IMR-90 (cell line): ENCODE data around the gene SLC8A1. TPM values are rescaled to one million over a fixed set of nuclear protein-coding genes. Genes with fewer than 3 reads are reported as not detected.

ENCODE experiments used
- ATAC-seq: fragments of 200-7000 bp; cut with Tn5 transposase; 2 replicates; pipeline ENCODE4 v1.9.1; 2020; ENCODE audit warnings: low read depth, mild to moderate bottlenecking, moderate library complexity
- BruUV-seq: library from RNA; stranded (reverse); fragments of 400-500 nt; replicated peaks from 2 replicates; lab custom pipeline; 2021; lab: Mats Ljungman, UMichigan
- CTCF ChIA-PET: fragments of 300-600 bp; formaldehyde crosslinking; extraction: SDS; loops from one replicate; lab custom pipeline; 2021; ENCODE audit warnings: antibody characterized with exemption; lab: Yijun Ruan, JAX
- POLR2A ChIA-PET: fragments of 300-600 bp; sonication (Branson Sonifier 250); formaldehyde crosslinking; loops from one replicate; lab custom pipeline; 2022; ENCODE audit warnings: antibody characterized with exemption; ENCODE audit not compliant: unreplicated experiment; lab: Charles Lee
- DNase-seq: peaks from one replicate; pipeline ENCODE4 v3.0.0; 2013
- H2AFZ ChIP-seq: replicated peaks from 2 replicates; pipeline ENCODE3; 2013; ENCODE audit warnings: low read length, mild to moderate bottlenecking; ENCODE audit not compliant: poor library complexity
- H2AK5ac ChIP-seq: 2 replicates; pipeline ENCODE4 v1.6.1; 2013; ENCODE audit warnings: low read depth, low read length, inconsistent platforms
- H2AK9ac ChIP-seq: replicated peaks from 2 replicates; pipeline ENCODE3; 2013; ENCODE audit warnings: mild to moderate bottlenecking, low read depth, low read length, moderate library complexity; ENCODE audit not compliant: poor library complexity
- H2BK120ac ChIP-seq: 2 replicates; pipeline ENCODE4 v1.6.1; 2013; ENCODE audit warnings: low read depth, low read length, inconsistent platforms
- H2BK15ac ChIP-seq: 3 replicates; pipeline ENCODE4 v1.6.1; 2013; ENCODE audit warnings: low read depth, low read length, inconsistent platforms
- H2BK20ac ChIP-seq: 2 replicates; pipeline ENCODE4 v1.6.1; 2013; ENCODE audit warnings: low read depth, mild to moderate bottlenecking, inconsistent platforms, low read length, moderate library complexity
- H2BK5ac ChIP-seq: 2 replicates; pipeline ENCODE4 v1.6.1; 2013; ENCODE audit warnings: mild to moderate bottlenecking, low read depth, low read length, inconsistent platforms; ENCODE audit not compliant: poor library complexity, severe bottlenecking
- H3K14ac ChIP-seq: replicated peaks from 2 replicates; pipeline ENCODE4 v1.6.1; 2013; ENCODE audit warnings: low read depth, low read length, inconsistent platforms
- H3K18ac ChIP-seq: 2 replicates; pipeline ENCODE4 v1.6.1; 2013; ENCODE audit warnings: low read depth, low read length, control low read depth
- H3K23ac ChIP-seq: 2 replicates; pipeline ENCODE4 v1.6.1; 2013; ENCODE audit warnings: low read depth, low read length, inconsistent platforms
- H3K27ac ChIP-seq: 2 replicates; pipeline ENCODE4 v1.5.1; 2013; ENCODE audit warnings: mild to moderate bottlenecking, control low read depth, low read length; ENCODE audit not compliant: insufficient read depth
- H3K27me3 ChIP-seq: 2 replicates; pipeline ENCODE4 v1.6.1; 2013; ENCODE audit warnings: low read length; ENCODE audit not compliant: control insufficient read depth, insufficient read depth
- H3K36me3 ChIP-seq: 2 replicates; pipeline ENCODE4 v1.6.1; 2013; ENCODE audit warnings: low read length, mixed read lengths; ENCODE audit not compliant: control insufficient read depth, insufficient read depth
- H3K4ac ChIP-seq: 2 replicates; pipeline ENCODE4 v1.6.1; 2013; ENCODE audit warnings: low read depth, low read length, inconsistent platforms
- H3K4me1 ChIP-seq: 2 replicates; pipeline ENCODE4 v1.6.1; 2013; ENCODE audit warnings: low read length, mixed read lengths; ENCODE audit not compliant: control insufficient read depth, insufficient read depth
- H3K4me2 ChIP-seq: 2 replicates; pipeline ENCODE4 v1.6.1; 2013; ENCODE audit warnings: low read depth, mild to moderate bottlenecking, control low read depth, low read length, moderate library complexity
- H3K4me3 ChIP-seq: 2 replicates; pipeline ENCODE4 v1.5.1; 2013; ENCODE audit warnings: low read depth, mild to moderate bottlenecking, control low read depth, low read length, moderate library complexity; ENCODE audit not compliant: insufficient read depth
- H3K56ac ChIP-seq: 2 replicates; pipeline ENCODE4 v1.6.1; 2013; ENCODE audit warnings: low read length, inconsistent platforms; ENCODE audit not compliant: insufficient read depth; ENCODE audit errors: extremely low read depth
- H3K79me1 ChIP-seq, 2 experiments: 2 replicates each; pipeline ENCODE4 v1.6.1; 2013; ENCODE audit warnings: low read length in 2 of 2, inconsistent platforms in 1 of 2, low read depth in 1 of 2
- H3K9ac ChIP-seq: 2 replicates; pipeline ENCODE4 v1.6.1; 2013; ENCODE audit warnings: low read depth, low read length, control low read depth
- H3K9me1 ChIP-seq: 2 replicates; pipeline ENCODE4 v1.6.1; 2013; ENCODE audit warnings: low read length, inconsistent platforms; ENCODE audit not compliant: insufficient read depth
- H3K9me3 ChIP-seq: 2 replicates; pipeline ENCODE4 v1.6.1; 2013; ENCODE audit warnings: low read length; ENCODE audit not compliant: control insufficient read depth, insufficient read depth
- H4K20me1 ChIP-seq: 2 replicates; pipeline ENCODE4 v1.6.1; 2013; ENCODE audit warnings: low read length, inconsistent platforms; ENCODE audit not compliant: insufficient read depth
- H4K5ac ChIP-seq: 2 replicates; pipeline ENCODE4 v1.6.1; 2013; ENCODE audit warnings: mild to moderate bottlenecking, low read depth, low read length, control low read depth
- H4K8ac ChIP-seq, 2 experiments: 2 replicates each; pipeline ENCODE4 v1.6.1; 2013; ENCODE audit warnings: low read depth in 2 of 2, low read length in 2 of 2, control low read depth in 1 of 2, inconsistent platforms in 1 of 2
- H4K91ac ChIP-seq: 2 replicates; pipeline ENCODE4 v1.6.1; 2013; ENCODE audit warnings: low read depth, low read length, inconsistent platforms; ENCODE audit not compliant: insufficient read depth
- BHLHE40 ChIP-seq: fragments of 150-350 bp; IDR thresholded peaks from 2 replicates; pipeline ENCODE4 v1.6.1; 2016; ENCODE audit warnings: mild to moderate bottlenecking, low read depth, low read length
- CEBPB ChIP-seq: IDR thresholded peaks from 2 replicates; pipeline ENCODE4 v1.6.1; 2012; ENCODE audit warnings: low read depth, low read length, improper control_type of control experiment
- CHD1 ChIP-seq: IDR thresholded peaks from 2 replicates; pipeline ENCODE4 v1.6.1; 2012; ENCODE audit warnings: low read depth, low read length, improper control_type of control experiment
- FOS ChIP-seq: fragments of 150-350 bp; IDR thresholded peaks from 2 replicates; pipeline ENCODE4 v1.6.1; 2016; ENCODE audit warnings: low read depth, low read length
- MAFK ChIP-seq: IDR thresholded peaks from 2 replicates; pipeline ENCODE4 v1.6.1; 2012; ENCODE audit warnings: low read depth, low read length, improper control_type of control experiment
- MAZ ChIP-seq: IDR thresholded peaks from 2 replicates; pipeline ENCODE4 v1.6.1; 2012; ENCODE audit warnings: low read depth, mild to moderate bottlenecking, low read length, improper control_type of control experiment, moderate library complexity, borderline replicate concordance
- MXI1 ChIP-seq: IDR thresholded peaks from 2 replicates; pipeline ENCODE4 v1.6.1; 2012; ENCODE audit warnings: low read depth, mild to moderate bottlenecking, low read length, moderate library complexity, borderline replicate concordance
- NFE2L2 ChIP-seq: fragments of 150-350 bp; IDR thresholded peaks from 2 replicates; pipeline ENCODE4 v1.6.1; 2016; ENCODE audit warnings: low read depth, mild to moderate bottlenecking, low read length
- POLR2A ChIP-seq: IDR thresholded peaks from 2 replicates; pipeline ENCODE4 v1.6.1; 2012; ENCODE audit warnings: mild to moderate bottlenecking, low read depth, low read length
- RAD21 ChIP-seq: IDR thresholded peaks from 2 replicates; pipeline ENCODE4 v1.6.1; 2012; ENCODE audit warnings: low read length, improper control_type of control experiment
- RCOR1 ChIP-seq: IDR thresholded peaks from 2 replicates; pipeline ENCODE4 v1.6.1; 2012; ENCODE audit warnings: mild to moderate bottlenecking, low read length, improper control_type of control experiment; ENCODE audit not compliant: insufficient replicate concordance
- SMC3 ChIP-seq: fragments of 150-350 bp; IDR thresholded peaks from 2 replicates; pipeline ENCODE4 v1.6.1; 2016; ENCODE audit warnings: low read depth, mild to moderate bottlenecking, antibody characterized with exemption, low read length, moderate library complexity
- WGBS, 2 experiments: methylation state at CpG; one replicate each; pipeline versions ENCODE4 v1.1.5 to v1.1.7; 2013; ENCODE audit warnings: missing lambda C conversion rate in 2 of 2; ENCODE audit not compliant: insufficient read length in 1 of 2; ENCODE audit errors: extremely low coverage in 2 of 2; 5-methylcytosine and 5-hydroxymethylcytosine counted together
- dilution Hi-C: fragments of 300-500 bp; cut with HindIII; formaldehyde crosslinking; loops from one replicate; pipeline ENCODE4 v1.14.3; 2018; ENCODE audit warnings: low sequenced_read_pairs; ENCODE audit not compliant: unreplicated experiment
- in situ Hi-C: fragments of 300-500 bp; cut with MboI; formaldehyde crosslinking; loops from 3 replicates; pipeline ENCODE4 v1.14.3; 2019; ENCODE audit warnings: low sequenced_read_pairs, inconsistent platforms, mixed read lengths
- intact Hi-C: fragments of 100-400 bp; cut with micrococcal nuclease; formaldehyde crosslinking; loops from 2 replicates; pipeline ENCODE4 v1.10.0; 2022
- polyA plus RNA-seq, 3 experiments: library from polyadenylated mRNA; depleted of rRNA; stranded (reverse); fragments of >200 nt; gene quantifications; 2 replicates each; pipeline ENCODE4 v1.2.3, GENCODE V29; 2012; ENCODE audit warnings: low replicate concordance in 1 of 3
- total RNA-seq: library from RNA; depleted of rRNA; stranded (reverse); fragments of >200 nt; gene quantifications from 2 replicates; pipeline ENCODE4 v1.2.3, GENCODE V29; 2012
- TF ChIP-seq, protein P1 (sequence below): fragments of 150-350 bp; IDR thresholded peaks from 2 replicates; pipeline ENCODE4 v1.6.1; 2016; ENCODE audit warnings: low read depth, mild to moderate bottlenecking, low read length, moderate library complexity, borderline replicate concordance
- TF ChIP-seq, protein P2 (sequence below): conservative IDR thresholded peaks from 2 replicates; pipeline ENCODE4 v1.5.1; 2012; ENCODE audit warnings: mild to moderate bottlenecking, low read depth, low read length, improper control_type of control experiment
- TF ChIP-seq, protein P3 (sequence below): fragments of 150-350 bp; IDR thresholded peaks from 2 replicates; pipeline ENCODE4 v1.6.1; 2017; ENCODE audit warnings: mild to moderate bottlenecking, antibody characterized with exemption, low read length, low read depth

Gene SLC8A1
- total and polyA plus RNA-seq, 2 of the 4 experiments (the other 2 are of a cell fraction) = 7.7 to 57.0 TPM

DNA sequence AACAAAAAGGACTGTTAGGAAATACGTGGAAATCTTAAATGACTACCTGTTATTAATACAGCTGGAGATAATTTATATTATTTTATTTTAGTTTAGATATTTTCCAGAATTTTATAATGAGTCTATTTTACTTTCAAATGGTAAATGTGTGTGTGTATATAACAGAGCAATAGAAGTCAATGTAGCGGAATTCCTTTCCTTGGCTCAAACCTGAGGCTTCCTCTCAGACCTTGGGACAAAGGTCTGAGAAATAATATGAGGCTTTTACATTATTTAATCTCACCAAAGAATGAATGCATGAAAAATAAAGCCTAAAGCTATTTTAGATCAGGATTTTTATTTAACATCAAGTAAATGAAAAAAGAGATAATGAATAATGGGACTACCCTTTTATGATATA lies 65.7 kb downstream of the SLC8A1 start:
- POLR2A ChIA-PET = no interaction called here
- Histone ChIP-seq H3K56ac (no peak overlapping the region), H4K5ac (no peak overlapping the region), H3K9me1 (no peaks in the 10 kb centered on the region; the same call in 1 of the 2 replicates), H3K23ac (no peak overlapping the region), H3K4me2 (no peak overlapping the region), H4K8ac (no peak overlapping the region), H2AK9ac (no peak overlapping the region), H2BK5ac (no peak overlapping the region), H2AK5ac (no peak overlapping the region), H3K4ac (no peak overlapping the region), H2BK120ac (no peak overlapping the region), H2BK20ac (no peak overlapping the region), H3K79me1 (peaks cover 16 to 17% of the 10 kb centered on the region in 2 experiments), H3K18ac (no peak overlapping the region), H3K14ac (no peak overlapping the region), H3K9me3 (peaks cover 5% of the 10 kb centered on the region), H2AFZ (no peak overlapping the region), H4K20me1 (no peaks in the 10 kb centered on the region), H3K4me1 (peaks cover 2% of the 10 kb centered on the region; the same call in 1 of the 2 replicates), H4K91ac (no peak overlapping the region), H3K4me3 (no peak overlapping the region), H3K27ac (no peak overlapping the region), H3K9ac (no peak overlapping the region), H2BK15ac (no peak overlapping the region), H3K27me3 (no peaks in the 10 kb centered on the region), H3K36me3 (no peaks in the 10 kb centered on the region)
- in situ Hi-C loops (no loop called here), dilution Hi-C loops (no loop called here), intact Hi-C loops (no loop called here)
- ATAC-seq (no peak), DNase-seq (no peak)
- TF ChIP-seq CEBPB (no peak), SMC3 (no peak), RCOR1 (no peak), MAFK (no peak), MXI1 (no peak), CHD1 (no peak), NFE2L2 (no peak), POLR2A (no peak), RAD21 (no peak), BHLHE40 (no peak), FOS (no peak), MAZ (no peak)
- TF ChIP-seq, protein P1, sequence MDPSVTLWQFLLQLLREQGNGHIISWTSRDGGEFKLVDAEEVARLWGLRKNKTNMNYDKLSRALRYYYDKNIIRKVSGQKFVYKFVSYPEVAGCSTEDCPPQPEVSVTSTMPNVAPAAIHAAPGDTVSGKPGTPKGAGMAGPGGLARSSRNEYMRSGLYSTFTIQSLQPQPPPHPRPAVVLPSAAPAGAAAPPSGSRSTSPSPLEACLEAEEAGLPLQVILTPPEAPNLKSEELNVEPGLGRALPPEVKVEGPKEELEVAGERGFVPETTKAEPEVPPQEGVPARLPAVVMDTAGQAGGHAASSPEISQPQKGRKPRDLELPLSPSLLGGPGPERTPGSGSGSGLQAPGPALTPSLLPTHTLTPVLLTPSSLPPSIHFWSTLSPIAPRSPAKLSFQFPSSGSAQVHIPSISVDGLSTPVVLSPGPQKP = no peak
- TF ChIP-seq, protein P2, sequence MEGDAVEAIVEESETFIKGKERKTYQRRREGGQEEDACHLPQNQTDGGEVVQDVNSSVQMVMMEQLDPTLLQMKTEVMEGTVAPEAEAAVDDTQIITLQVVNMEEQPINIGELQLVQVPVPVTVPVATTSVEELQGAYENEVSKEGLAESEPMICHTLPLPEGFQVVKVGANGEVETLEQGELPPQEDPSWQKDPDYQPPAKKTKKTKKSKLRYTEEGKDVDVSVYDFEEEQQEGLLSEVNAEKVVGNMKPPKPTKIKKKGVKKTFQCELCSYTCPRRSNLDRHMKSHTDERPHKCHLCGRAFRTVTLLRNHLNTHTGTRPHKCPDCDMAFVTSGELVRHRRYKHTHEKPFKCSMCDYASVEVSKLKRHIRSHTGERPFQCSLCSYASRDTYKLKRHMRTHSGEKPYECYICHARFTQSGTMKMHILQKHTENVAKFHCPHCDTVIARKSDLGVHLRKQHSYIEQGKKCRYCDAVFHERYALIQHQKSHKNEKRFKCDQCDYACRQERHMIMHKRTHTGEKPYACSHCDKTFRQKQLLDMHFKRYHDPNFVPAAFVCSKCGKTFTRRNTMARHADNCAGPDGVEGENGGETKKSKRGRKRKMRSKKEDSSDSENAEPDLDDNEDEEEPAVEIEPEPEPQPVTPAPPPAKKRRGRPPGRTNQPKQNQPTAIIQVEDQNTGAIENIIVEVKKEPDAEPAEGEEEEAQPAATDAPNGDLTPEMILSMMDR = no peak
- TF ChIP-seq, protein P3, sequence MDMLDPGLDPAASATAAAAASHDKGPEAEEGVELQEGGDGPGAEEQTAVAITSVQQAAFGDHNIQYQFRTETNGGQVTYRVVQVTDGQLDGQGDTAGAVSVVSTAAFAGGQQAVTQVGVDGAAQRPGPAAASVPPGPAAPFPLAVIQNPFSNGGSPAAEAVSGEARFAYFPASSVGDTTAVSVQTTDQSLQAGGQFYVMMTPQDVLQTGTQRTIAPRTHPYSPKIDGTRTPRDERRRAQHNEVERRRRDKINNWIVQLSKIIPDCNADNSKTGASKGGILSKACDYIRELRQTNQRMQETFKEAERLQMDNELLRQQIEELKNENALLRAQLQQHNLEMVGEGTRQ = no peak
- no TSS peak for BruUV-seq
- WGBS, 2 experiments = no CpG with 5 or more reads among the region's 2 CpGs
- CTCF ChIA-PET = no interaction called here
